OCI-LY3 (cell line): Measurements from ENCODE around the gene RAP1GAP.

Experiments
- H2AFZ ChIP-seq: fragments of 200-600, 300-600 bp; shearing (Covaris generic); 2 replicates; pipeline ENCODE4 v1.6.0; 2014; ENCODE audit warnings: antibody characterized with exemption, low read depth, low read length
- H3K27ac ChIP-seq: fragments of 200-600, 300-600 bp; sonication (generic); 2 replicates; pipeline ENCODE4 v1.5.1; 2014; ENCODE audit warnings: mild to moderate bottlenecking, low read length, moderate library complexity, mixed read lengths
- H3K27me3 ChIP-seq: fragments of 200-600, 300-600 bp; sonication (generic); 2 replicates; pipeline ENCODE4 v1.6.1; 2014; ENCODE audit warnings: low read depth, low read length, mixed read lengths
- H3K36me3 ChIP-seq: fragments of 200-600, 300-600 bp; sonication (generic); replicated peaks from 2 replicates; pipeline ENCODE3; 2014; ENCODE audit warnings: low read depth, low read length, mixed read lengths
- H3K4me1 ChIP-seq: fragments of 300-600, 200-600 bp; sonication (generic); 2 replicates; pipeline ENCODE4 v1.6.1; 2014; ENCODE audit warnings: low read length, mixed read lengths
- H3K4me2 ChIP-seq: fragments of 200-600, 300-600 bp; sonication (generic); 2 replicates; pipeline ENCODE4 v1.6.1; 2014; ENCODE audit warnings: low read length, mixed read lengths
- H3K4me3 ChIP-seq: fragments of 300-600, 200-600 bp; sonication (generic); 2 replicates; pipeline ENCODE4 v1.5.1; 2014; ENCODE audit warnings: antibody characterized with exemption, mild to moderate bottlenecking, low read length, moderate library complexity
- H3K79me2 ChIP-seq: fragments of 300-600, 200-600 bp; shearing (Covaris generic); 2 replicates; pipeline ENCODE4 v1.6.1; 2014; ENCODE audit warnings: mild to moderate bottlenecking, low read length, mixed read lengths
- H3K9ac ChIP-seq: fragments of 300-600, 200-600 bp; shearing (Covaris generic); 2 replicates; pipeline ENCODE4 v1.6.0; 2014; ENCODE audit warnings: mild to moderate bottlenecking, low read length, moderate library complexity
- H3K9me3 ChIP-seq: fragments of 200-600, 300-600 bp; shearing (Covaris generic); 2 replicates; pipeline ENCODE4 v1.6.1; 2014; ENCODE audit warnings: low read length, mixed read lengths; ENCODE audit not compliant: insufficient read depth
- H4K20me1 ChIP-seq: fragments of 200-600, 300-600 bp; sonication (generic); 2 replicates; pipeline ENCODE4 v1.6.1; 2016; ENCODE audit warnings: low read length, mixed read lengths; ENCODE audit not compliant: insufficient read depth
- CTCF ChIP-seq: fragments of 200-600, 300-600 bp; sonication (generic); IDR thresholded peaks from 2 replicates; pipeline ENCODE4 v1.5.1; 2014; ENCODE audit warnings: antibody characterized with exemption, low read length, low read depth
- EZH2phosphoT487 ChIP-seq: fragments of 200-600 bp; shearing (Covaris generic); IDR thresholded peaks from 2 replicates; pipeline ENCODE4 v1.6.1; 2018; ENCODE audit warnings: antibody characterized with exemption, mixed run types, low read depth

Gene RAP1GAP

GRCh38 chr1:21661886-21662285 lies 7.3 kb downstream of the RAP1GAP start:
- no peak overlapping the region for H2AFZ ChIP-seq
- H3K4me1 ChIP-seq, result peaks cover 5% of the 10 kb centered on the region; the same call in 1 of the 2 replicates
- H3K9ac ChIP-seq, result no peak overlapping the region
- no peaks in the 10 kb centered on the region for H3K36me3 ChIP-seq
- no peak for TF ChIP-seq CTCF
- H3K27me3 ChIP-seq, result no peaks in the 10 kb centered on the region
- no peaks in the 10 kb centered on the region for H3K79me2 ChIP-seq
- H3K4me3 ChIP-seq, result no peak overlapping the region
- no peak overlapping the region for H3K4me2 ChIP-seq
- H3K27ac ChIP-seq, result no peak overlapping the region
- no peaks in the 10 kb centered on the region for H3K9me3 ChIP-seq
- H4K20me1 ChIP-seq, result peaks cover 3% of the 10 kb centered on the region; the same call in 1 of the 2 replicates

- Histone ChIP-seq H2AFZ (no peak overlapping the region), H3K4me3 (no peak overlapping the region), H3K9ac (no peak overlapping the region), H3K4me1 (peaks cover 5% of the 10 kb centered on the region; the same call in 1 of the 2 replicates), H3K27ac (no peak overlapping the region), H3K9me3 (no peaks in the 10 kb centered on the region), H3K4me2 (no peak overlapping the region), H3K79me2 (no peaks in the 10 kb centered on the region), H4K20me1 (peaks cover 3% of the 10 kb centered on the region; the same call in 1 of the 2 replicates), H3K36me3 (no peaks in the 10 kb centered on the region), H3K27me3 (no peaks in the 10 kb centered on the region)
- no peak for TF ChIP-seq CTCF
- TF ChIP-seq EZH2phosphoT487, result no peak
Measured at GRCh38 chr1:21659924-21660326, 9.2 kb downstream of the RAP1GAP start.

- Histone ChIP-seq H4K20me1 (peaks cover 3% of the 10 kb centered on the region; the same call in 1 of the 2 replicates), H3K27ac (no peak overlapping the region), H3K36me3 (no peaks in the 10 kb centered on the region), H3K9ac (no peak overlapping the region), H3K79me2 (no peaks in the 10 kb centered on the region), H2AFZ (no peak overlapping the region), H3K4me3 (peak overlapping the region; percentile 65), H3K4me2 (peak overlapping the region; percentile 65), H3K27me3 (no peaks in the 10 kb centered on the region), H3K9me3 (no peaks in the 10 kb centered on the region), H3K4me1 (peaks cover 5% of the 10 kb centered on the region; the same call in 1 of the 2 replicates)
- TF ChIP-seq CTCF, result peak; percentile 61
- TF ChIP-seq EZH2phosphoT487, result no peak
Measured at GRCh38 chr1:21659099-21659923, 9.8 kb downstream of the RAP1GAP start.

- H3K4me1 ChIP-seq, result no peaks in the 10 kb centered on the region
- no peak overlapping the region for H3K27ac ChIP-seq
- no peak overlapping the region for H3K4me3 ChIP-seq
- no peaks in the 10 kb centered on the region for H3K36me3 ChIP-seq
- no peak overlapping the region for H2AFZ ChIP-seq
- H3K9me3 ChIP-seq, result no peaks in the 10 kb centered on the region
- no peaks in the 10 kb centered on the region for H3K79me2 ChIP-seq
- peaks cover 3% of the 10 kb centered on the region; the same call in 1 of the 2 replicates for H4K20me1 ChIP-seq
- TF ChIP-seq EZH2phosphoT487 (no peak), CTCF (peak; percentile 19)
- H3K4me2 ChIP-seq, result no peak overlapping the region
- H3K27me3 ChIP-seq, result no peaks in the 10 kb centered on the region
- no peak overlapping the region for H3K9ac ChIP-seq
Measured at GRCh38 chr1:21657456-21658190, 11.5 kb downstream of the RAP1GAP start.
